ENCODE measurements around the gene FARP1.
A peak's percentile ranks its signal among the peaks of the same experiment; 100 is the strongest.

Gene FARP1

DNA sequence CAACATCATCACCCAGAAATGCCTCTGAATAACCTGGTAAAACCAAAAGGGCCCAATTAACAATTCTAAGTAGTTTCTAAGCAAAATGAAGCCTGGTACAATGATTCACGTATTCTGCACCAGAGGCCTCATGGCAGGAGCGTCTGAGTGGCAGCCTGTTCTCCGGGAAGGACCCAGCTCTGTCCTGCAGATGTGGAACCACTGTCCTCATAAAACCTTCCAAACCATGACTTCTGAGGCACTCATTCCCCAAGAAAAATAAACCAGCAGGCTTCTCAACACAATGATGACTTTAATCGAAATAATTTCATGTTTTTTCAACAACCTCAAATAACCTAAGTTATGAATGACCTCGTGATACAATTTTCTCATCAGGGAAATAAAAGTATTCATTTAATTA is 344.1 kb downstream of the FARP1 start:
- no peak overlapping the region for H3K4me2 ChIP-seq (ENCODE audit: low read length)
- H3K4me1 ChIP-seq (ENCODE audit: control insufficient read depth, low read length), result peaks cover 33% of the 10 kb centered on the region
- H3F3A ChIP-seq (ENCODE audit: control insufficient read depth, insufficient read depth), result no peaks in the 10 kb centered on the region
- no peaks in the 10 kb centered on the region for H3K9me2 ChIP-seq (replicated peaks; ENCODE audit: control insufficient read depth, low read length)
- peaks cover 28% of the 10 kb centered on the region for H3K36me3 ChIP-seq (ENCODE audit: control insufficient read depth, low read length)
- no peak for TF ChIP-seq EZH2phosphoT487 (IDR thresholded peaks at IDR 0.05; ENCODE audit: borderline replicate concordance, low read length)
- TF ChIP-seq, protein P1, sequence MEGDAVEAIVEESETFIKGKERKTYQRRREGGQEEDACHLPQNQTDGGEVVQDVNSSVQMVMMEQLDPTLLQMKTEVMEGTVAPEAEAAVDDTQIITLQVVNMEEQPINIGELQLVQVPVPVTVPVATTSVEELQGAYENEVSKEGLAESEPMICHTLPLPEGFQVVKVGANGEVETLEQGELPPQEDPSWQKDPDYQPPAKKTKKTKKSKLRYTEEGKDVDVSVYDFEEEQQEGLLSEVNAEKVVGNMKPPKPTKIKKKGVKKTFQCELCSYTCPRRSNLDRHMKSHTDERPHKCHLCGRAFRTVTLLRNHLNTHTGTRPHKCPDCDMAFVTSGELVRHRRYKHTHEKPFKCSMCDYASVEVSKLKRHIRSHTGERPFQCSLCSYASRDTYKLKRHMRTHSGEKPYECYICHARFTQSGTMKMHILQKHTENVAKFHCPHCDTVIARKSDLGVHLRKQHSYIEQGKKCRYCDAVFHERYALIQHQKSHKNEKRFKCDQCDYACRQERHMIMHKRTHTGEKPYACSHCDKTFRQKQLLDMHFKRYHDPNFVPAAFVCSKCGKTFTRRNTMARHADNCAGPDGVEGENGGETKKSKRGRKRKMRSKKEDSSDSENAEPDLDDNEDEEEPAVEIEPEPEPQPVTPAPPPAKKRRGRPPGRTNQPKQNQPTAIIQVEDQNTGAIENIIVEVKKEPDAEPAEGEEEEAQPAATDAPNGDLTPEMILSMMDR (IDR thresholded peaks at IDR 0.05; ENCODE audit: low read depth, low read length, poor library complexity, severe bottlenecking), result no peak
- H3K9me3 ChIP-seq (ENCODE audit: control insufficient read depth, insufficient read depth, low read length), result no peaks in the 10 kb centered on the region
- peaks cover 99% of the 10 kb centered on the region for H3K79me2 ChIP-seq (ENCODE audit: control insufficient read depth, low read length)
- no peak overlapping the region for H3K4me3 ChIP-seq (ENCODE audit: low read length)
- H3K27ac ChIP-seq (ENCODE audit: low read depth, low read length), result no peak overlapping the region
- H3K27me3 ChIP-seq (ENCODE audit: control insufficient read depth, low read length), result no peaks in the 10 kb centered on the region
- H4K20me1 ChIP-seq (ENCODE audit: control insufficient read depth, insufficient read depth, low read depth, low read length), result peaks cover 50% of the 10 kb centered on the region

DNA sequence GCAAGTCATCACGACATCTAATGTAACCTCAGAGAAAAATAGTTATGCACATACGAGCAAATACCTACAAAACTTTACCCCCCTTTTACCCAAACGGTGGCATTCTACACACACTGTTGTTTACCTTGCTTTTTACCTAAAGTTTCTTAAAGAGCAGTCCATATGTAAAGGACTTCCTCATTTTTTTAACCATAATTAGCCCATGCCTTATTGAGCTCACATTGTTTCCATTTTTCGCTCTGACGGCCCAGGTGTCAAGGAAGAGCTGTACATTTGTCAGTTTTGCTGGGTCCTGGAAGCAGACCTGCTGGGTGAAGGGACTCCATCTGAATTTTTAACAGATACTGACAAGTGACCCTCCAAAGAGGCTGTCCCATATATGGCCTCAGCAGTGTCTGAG is 344.6 kb downstream of the FARP1 start:
- Histone ChIP-seq H3K36me3 (ENCODE audit: control insufficient read depth, low read length) (peaks cover 23% of the 10 kb centered on the region), H3K4me3 (ENCODE audit: low read length) (no peak overlapping the region), H3K79me2 (ENCODE audit: control insufficient read depth, low read length) (peaks cover 99% of the 10 kb centered on the region), H3K27ac (ENCODE audit: low read depth, low read length) (no peak overlapping the region), H3K9me3 (ENCODE audit: control insufficient read depth, insufficient read depth, low read length) (no peaks in the 10 kb centered on the region), H3K4me2 (ENCODE audit: low read length) (0 out of 2 replicates have a peak overlapping the region, but pooled peaks have one; percentile 6), H4K20me1 (ENCODE audit: control insufficient read depth, insufficient read depth, low read depth, low read length) (peaks cover 50% of the 10 kb centered on the region), H3F3A (ENCODE audit: control insufficient read depth, insufficient read depth) (no peaks in the 10 kb centered on the region), H3K4me1 (ENCODE audit: control insufficient read depth, low read length) (peaks cover 33% of the 10 kb centered on the region), H3K9me2 (replicated peaks; ENCODE audit: control insufficient read depth, low read length) (no peaks in the 10 kb centered on the region), H3K27me3 (ENCODE audit: control insufficient read depth, low read length) (no peaks in the 10 kb centered on the region)
- TF ChIP-seq, protein P1 (IDR thresholded peaks at IDR 0.05; ENCODE audit: low read depth, low read length, poor library complexity, severe bottlenecking), result no peak
- TF ChIP-seq EZH2phosphoT487 (IDR thresholded peaks at IDR 0.05; ENCODE audit: borderline replicate concordance, low read length), result no peak

DNA sequence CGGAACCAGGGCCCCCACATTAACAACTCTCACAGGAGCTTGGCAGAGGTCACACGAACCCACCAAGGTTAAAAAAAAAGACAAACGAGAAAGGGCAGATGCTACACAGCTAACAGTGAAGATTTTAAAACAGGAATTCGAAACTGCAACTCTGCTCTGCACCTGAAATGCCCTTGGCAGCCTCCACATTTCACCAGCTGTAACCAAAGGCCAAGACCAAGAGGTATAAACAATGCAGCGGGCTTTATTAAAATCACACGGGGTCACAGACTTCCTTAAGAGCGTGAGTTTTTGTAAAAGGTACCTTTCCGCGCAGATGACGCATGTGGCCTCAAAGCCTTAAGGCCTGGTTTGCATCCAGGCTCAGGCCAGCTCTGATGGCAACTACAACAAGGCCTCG is 345.8 kb downstream of the FARP1 start:
- Histone ChIP-seq H4K20me1 (ENCODE audit: control insufficient read depth, insufficient read depth, low read depth, low read length) (peaks cover 47% of the 10 kb centered on the region), H3K4me1 (ENCODE audit: control insufficient read depth, low read length) (peaks cover 33% of the 10 kb centered on the region)

More for the DNA sequence above, 345.8 kb downstream of the FARP1 start:
- TF ChIP-seq, protein P1 (IDR thresholded peaks at IDR 0.05; ENCODE audit: low read depth, low read length, poor library complexity, severe bottlenecking), result no peak
- TF ChIP-seq EZH2phosphoT487 (IDR thresholded peaks at IDR 0.05; ENCODE audit: borderline replicate concordance, low read length), result no peak
- no peaks in the 10 kb centered on the region for H3K9me2 ChIP-seq (replicated peaks; ENCODE audit: control insufficient read depth, low read length)
- H3K4me3 ChIP-seq (ENCODE audit: low read length), result no peak overlapping the region
- H3F3A ChIP-seq (ENCODE audit: control insufficient read depth, insufficient read depth), result no peaks in the 10 kb centered on the region
- no peaks in the 10 kb centered on the region for H3K27me3 ChIP-seq (ENCODE audit: control insufficient read depth, low read length)
- H3K36me3 ChIP-seq (ENCODE audit: control insufficient read depth, low read length), result peaks cover 20% of the 10 kb centered on the region
- no peaks in the 10 kb centered on the region for H3K9me3 ChIP-seq (ENCODE audit: control insufficient read depth, insufficient read depth, low read length)
- H3K27ac ChIP-seq (ENCODE audit: low read depth, low read length), result no peak overlapping the region
- peak overlapping the region; percentile 11; the same call in 1 of the 2 replicates for H3K4me2 ChIP-seq (ENCODE audit: low read length)
- peaks cover 98% of the 10 kb centered on the region for H3K79me2 ChIP-seq (ENCODE audit: control insufficient read depth, low read length)

All from DOHH2 (cell line).